Endometrial microvascular endothelial cells (primary cell): ENCODE results near the gene GNG4. TPM values are rescaled to one million over a fixed set of nuclear protein-coding genes. Genes with fewer than 3 reads are reported as not detected.

Experiments used
- in situ Hi-C: cut with HindIII; loops from 2 replicates; pipeline ENCODE4 v1.10.0; 2017; ENCODE audit warnings: low sequenced_read_pairs, low pct_unique_long_range_greater_than_20kb; ENCODE audit errors: inconsistent ontology term
- total RNA-seq: library from RNA; depleted of rRNA; stranded (reverse); fragments of >200 nt; gene quantifications from one replicate; pipeline ENCODE4 v1.2.3, GENCODE V29; 2015; ENCODE audit errors: inconsistent ontology term

GNG4 gene
- total RNA-seq, 1 donor from 2014 or later: not detected

- in situ Hi-C loops: no loop called here
Observed at GRCh38 chr1:235511470-235512240, 137.9 kb downstream of the GNG4 start.

- in situ Hi-C loops: no loop called here
Observed at GRCh38 chr1:235510823-235511222, 138.8 kb downstream of the GNG4 start.

GRCh38 chr1:235507623-235508022 lies 142.0 kb downstream of the GNG4 start:
- in situ Hi-C loops: no loop called here

DNA sequence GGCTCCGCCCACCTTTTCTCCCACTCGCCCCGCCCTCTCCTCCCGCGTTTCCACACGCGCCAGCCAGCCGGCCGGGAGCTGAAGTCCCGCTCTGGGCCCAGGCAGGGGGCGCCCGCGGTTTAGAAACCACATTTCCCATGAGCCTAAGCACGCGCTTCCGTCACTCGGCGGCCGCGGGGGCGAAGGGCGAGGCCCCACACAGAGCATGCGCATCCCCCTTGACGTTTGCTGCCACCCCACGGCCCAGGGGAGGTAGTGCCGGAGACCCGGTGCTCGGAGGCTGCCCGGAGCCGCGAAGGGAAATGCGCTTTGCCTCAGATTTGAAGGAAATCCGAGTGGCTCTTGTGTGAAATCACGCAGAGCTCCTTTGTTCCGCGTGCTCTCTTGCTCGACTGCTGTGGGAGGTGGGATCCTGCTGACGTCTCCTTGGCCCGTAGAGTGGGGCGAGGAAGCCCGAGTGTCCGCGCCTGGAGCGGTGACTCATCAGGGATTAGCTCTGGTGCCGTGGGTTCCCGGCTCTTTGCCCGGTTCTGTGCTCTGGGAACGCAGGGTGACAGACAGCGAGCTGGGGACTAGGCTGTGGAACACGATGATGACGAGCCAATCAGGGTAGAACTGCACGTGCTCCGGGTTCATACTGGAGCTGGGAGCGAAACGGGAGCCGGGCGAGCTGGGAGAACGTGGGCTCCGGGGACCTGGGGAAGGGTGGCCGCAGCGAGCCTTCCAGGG lies 144.9 kb downstream of the GNG4 start:
- in situ Hi-C loops: no loop called here

- in situ Hi-C loops: no loop called here
Observed at GRCh38 chr1:235504122-235504493, 145.5 kb downstream of the GNG4 start, which contains the start of gene B3GALNT2. Gene B3GALNT2 (minus strand): TSS chr1:235504452. CDS start chr1:235504252, 200 bp downstream.

DNA sequence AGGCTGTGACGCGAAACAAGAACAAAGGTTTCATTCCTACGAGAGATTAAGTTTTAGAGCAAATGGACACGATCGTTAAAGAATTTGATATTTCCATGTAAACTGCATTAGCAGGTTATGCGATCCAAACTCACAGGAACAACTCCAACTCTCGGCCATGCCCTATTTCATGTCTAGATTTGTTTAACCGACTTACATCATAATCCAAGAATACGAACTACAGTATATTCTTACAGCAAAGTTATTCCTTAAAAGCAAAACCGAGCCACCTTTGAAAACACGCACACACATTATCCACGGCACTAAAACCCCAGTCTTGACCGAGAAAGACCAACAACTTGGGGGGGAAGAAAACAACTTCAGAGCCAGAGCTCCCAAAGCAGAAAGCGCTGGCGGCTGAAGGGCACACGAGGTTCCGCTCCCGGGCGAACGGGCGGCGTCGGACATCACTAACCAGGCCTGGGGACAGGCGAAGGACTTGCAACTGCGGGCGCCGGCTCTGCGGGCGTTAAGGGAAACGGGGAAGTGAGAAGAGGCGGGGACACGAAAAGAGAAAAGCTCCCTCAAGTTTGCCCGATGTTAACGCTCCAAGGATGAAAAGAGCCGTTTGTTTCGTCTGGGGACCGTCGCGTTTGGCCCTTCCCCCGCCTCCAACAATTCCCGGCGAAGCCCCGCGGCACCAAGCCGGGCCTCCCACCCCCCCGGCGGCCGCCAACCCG lies 146.0 kb downstream of the GNG4 start:
- in situ Hi-C loops: no loop called here

GRCh38 chr1:235502601-235503402 lies 146.8 kb downstream of the GNG4 start:
- in situ Hi-C loops: no loop called here

- in situ Hi-C loops: no loop called here
Observed at GRCh38 chr1:235500971-235501540, 148.5 kb downstream of the GNG4 start.

Other genes starting within 250 kb of the GNG4 start
- 34.6 TPM for gene B3GALNT2, start 145.3 kb downstream of the GNG4 start, total RNA-seq
- gene LYST, start 217.1 kb upstream of the GNG4 start, total RNA-seq: 4.3 TPM